BLaER1 treated with 17β-estradiol and CSF1 and Interleukin-3, amounts not matched to agents 10 nM and 100 nM (cell line): ENCODE measurements around the gene CKAP4.

ENCODE experiments used
- H3K27ac ChIP-seq, 11 experiments: shearing (Covaris generic); formaldehyde crosslinking; 2 replicates each; pipeline ENCODE4 v1.8.1; 2022
- H3K27me3 ChIP-seq, 11 experiments: shearing (Covaris generic); formaldehyde crosslinking; 2 replicates each; pipeline ENCODE4 v1.8.1; 2022
- H3K36me3 ChIP-seq, 11 experiments: shearing (Covaris generic); formaldehyde crosslinking; 2 replicates each; pipeline ENCODE4 v1.8.1; 2022
- H3K4me1 ChIP-seq, 10 experiments: shearing (Covaris generic); formaldehyde crosslinking; 2 replicates each; pipeline ENCODE4 v1.8.1; 2022
- H3K4me2 ChIP-seq, 11 experiments: shearing (Covaris generic); formaldehyde crosslinking; 2 replicates each; pipeline ENCODE4 v1.8.1; 2022
- H3K4me3 ChIP-seq, 10 experiments: shearing (Covaris generic); formaldehyde crosslinking; 2 replicates each; pipeline ENCODE4 v1.8.1; 2022
- H3K9ac ChIP-seq, 11 experiments: shearing (Covaris generic); formaldehyde crosslinking; 2 replicates each; pipeline ENCODE4 v1.8.1; 2022
- H3K9me3 ChIP-seq, 11 experiments: shearing (Covaris generic); formaldehyde crosslinking; replicated peaks in 1 of 11; 2 replicates each; pipeline ENCODE4 v1.8.1; 2022
- H4K20me1 ChIP-seq, 11 experiments: shearing (Covaris generic); formaldehyde crosslinking; 2 replicates each; pipeline ENCODE4 v1.8.1; 2022
- Cebpa-rat ChIP-seq, 11 experiments: shearing (Covaris generic); IDR thresholded peaks; 2 replicates each; pipeline ENCODE4 v1.8.1; 2022

The CKAP4 gene

DNA sequence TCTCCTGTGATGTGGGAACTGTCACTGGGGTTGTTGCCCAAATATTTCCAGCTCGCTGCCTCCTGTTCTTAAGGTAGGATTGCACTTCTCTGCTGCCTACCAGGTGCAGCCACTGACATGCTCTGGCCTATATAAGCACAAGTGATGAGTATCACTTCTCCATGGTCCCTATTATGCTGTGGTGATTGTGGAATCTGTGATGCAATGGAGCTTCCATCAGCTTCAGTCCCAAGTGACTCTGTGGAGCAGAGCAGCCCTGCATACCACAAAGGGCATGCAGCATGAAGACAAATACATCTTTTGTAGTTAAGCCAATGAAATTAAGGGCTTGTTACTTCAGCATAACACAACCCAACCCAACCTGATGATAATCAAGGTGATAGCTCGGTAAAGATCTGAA is 43.5 kb downstream of the CKAP4 start:
- Histone ChIP-seq H3K4me1 (peaks cover 0 to 8% (median 0%) of the 10 kb centered on the region in 10 experiments; a peak in 5 of 20 replicates), H3K4me2 (peak overlapping the region in 5 of 11 experiments; percentile 3 to 20 (median 9); a peak in 4 of 22 replicates), H3K4me3 (no peak overlapping the region), H3K27me3 (no peaks in the 10 kb centered on the region), H3K9me3 (peaks cover 0 to 20% (median 0%) of the 10 kb centered on the region in 11 experiments; a peak in 8 of 22 replicates), H3K27ac (peak overlapping the region in 1 of 11 experiments; percentile 30; a peak in 2 of 22 replicates), H3K36me3 (no peaks in the 10 kb centered on the region), H4K20me1 (no peaks in the 10 kb centered on the region), H3K9ac (no peak overlapping the region)
- TF ChIP-seq Cebpa-rat (IDR thresholded peaks at IDR 0.05) = peak in 3 of 11 experiments; percentile 45 to 65 (median 56); a peak in 5 of 22 replicates

DNA sequence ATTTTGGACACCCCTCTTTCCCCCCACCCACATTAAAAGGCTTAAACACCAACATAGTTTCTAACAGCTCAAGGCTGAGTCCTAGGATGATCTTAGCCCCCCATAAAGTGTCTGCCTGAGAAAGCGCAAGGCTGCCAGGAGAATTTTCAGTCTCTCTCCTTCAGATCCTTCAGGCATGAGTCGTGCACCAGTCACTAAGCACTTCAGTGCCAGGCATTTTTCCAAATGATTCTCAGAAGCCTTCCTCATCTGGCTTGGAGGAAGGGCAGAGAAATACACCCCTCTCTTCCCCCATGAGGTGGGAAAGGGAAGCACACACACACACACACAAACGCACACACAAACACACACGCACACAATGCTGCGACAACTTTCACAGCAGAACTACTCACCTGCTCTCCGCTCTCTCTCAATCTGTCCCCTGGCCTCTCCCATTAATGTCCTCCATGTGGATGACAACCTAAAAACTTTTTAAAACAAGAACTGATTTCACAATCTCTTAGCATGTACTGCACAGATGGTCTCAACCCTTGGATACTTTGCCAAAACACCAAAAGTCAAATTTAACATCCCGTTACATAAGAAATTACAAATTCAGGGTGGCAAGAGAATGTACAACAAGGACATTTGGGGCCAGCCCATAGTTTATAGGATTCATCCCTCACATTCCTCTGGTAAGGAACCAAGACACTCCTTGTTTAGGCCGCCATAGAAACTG is 49.8 kb downstream of the CKAP4 start:
- no peaks in the 10 kb centered on the region for H3K27me3 ChIP-seq
- no peaks in the 10 kb centered on the region for H3K36me3 ChIP-seq
- TF ChIP-seq Cebpa-rat (IDR thresholded peaks at IDR 0.05) = no peak

DNA sequence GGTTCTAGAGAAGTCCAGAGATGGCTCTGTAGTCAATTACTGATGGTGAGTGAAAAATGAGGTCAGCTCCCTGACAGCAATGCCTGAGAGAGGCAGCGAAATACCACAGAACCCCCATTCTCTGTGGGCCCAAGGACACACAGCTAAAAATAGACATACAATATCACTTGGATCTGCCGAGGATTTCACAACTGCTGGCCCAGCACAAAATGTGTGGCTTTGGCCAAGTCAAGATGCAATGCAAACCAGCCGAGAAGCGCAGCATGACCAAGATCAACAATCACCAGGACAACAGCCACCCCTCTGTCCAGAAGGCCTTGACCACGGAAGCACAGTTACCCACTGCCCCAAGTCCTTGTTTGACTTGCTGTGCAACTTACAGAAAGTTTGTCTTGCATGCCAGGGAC is 52.2 kb downstream of the CKAP4 start:
- H3K4me2 ChIP-seq = peak overlapping the region; percentile 0 to 65 (median 41); a peak in 18 of 22 replicates
- no peaks in the 10 kb centered on the region for H4K20me1 ChIP-seq
- H3K9ac ChIP-seq = peak overlapping the region in 2 of 11 experiments; percentile 2; a peak in 2 of 22 replicates
- H3K4me3 ChIP-seq = no peak overlapping the region
- H3K4me1 ChIP-seq = peaks cover 5 to 36% (median 10%) of the 10 kb centered on the region in 10 experiments; a peak in 15 of 20 replicates
- H3K9me3 ChIP-seq = no peaks in the 10 kb centered on the region
- peak overlapping the region in 3 of 11 experiments; percentile 21 to 54 (median 48); a peak in 6 of 22 replicates for H3K27ac ChIP-seq
- no peaks in the 10 kb centered on the region for H3K27me3 ChIP-seq
- TF ChIP-seq Cebpa-rat (IDR thresholded peaks at IDR 0.05) = peak in 3 of 11 experiments; percentile 19 to 59 (median 55); a peak in 4 of 22 replicates
- H3K36me3 ChIP-seq = no peaks in the 10 kb centered on the region

More for the DNA sequence above, 49.8 kb downstream of the CKAP4 start:
- no peaks in the 10 kb centered on the region for H3K9me3 ChIP-seq
- no peak overlapping the region for H3K27ac ChIP-seq
- no peaks in the 10 kb centered on the region for H4K20me1 ChIP-seq
- no peak overlapping the region for H3K9ac ChIP-seq
- no peak overlapping the region for H3K4me3 ChIP-seq
- peaks cover 5 to 36% (median 10%) of the 10 kb centered on the region in 10 experiments; a peak in 15 of 20 replicates for H3K4me1 ChIP-seq
- no peak overlapping the region for H3K4me2 ChIP-seq

DNA sequence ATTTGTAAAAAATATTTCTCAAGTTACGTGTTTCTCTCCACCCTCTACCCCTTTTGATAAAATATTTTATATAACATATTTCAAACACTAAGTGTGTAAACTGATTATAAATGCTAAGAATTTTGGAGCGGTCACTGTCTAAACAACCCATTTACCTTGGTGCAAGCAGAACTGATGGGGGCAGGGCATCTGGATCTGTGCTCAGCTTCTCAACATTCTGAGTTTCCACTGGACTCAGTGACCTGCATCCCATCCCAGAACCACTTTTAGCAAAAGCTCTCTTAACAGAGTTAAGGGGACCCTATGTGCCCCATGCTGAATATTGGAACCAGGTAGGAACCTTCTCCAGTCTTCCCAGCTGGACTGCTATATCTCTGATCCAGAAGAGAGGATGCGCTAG is 53.5 kb downstream of the CKAP4 start:
- H4K20me1 ChIP-seq = no peaks in the 10 kb centered on the region
- peak overlapping the region in 5 of 11 experiments; percentile 41 to 65 (median 58); a peak in 5 of 22 replicates for H3K4me2 ChIP-seq
- no peak for TF ChIP-seq Cebpa-rat (IDR thresholded peaks at IDR 0.05)
- no peaks in the 10 kb centered on the region for H3K27me3 ChIP-seq
- peaks cover 5 to 36% (median 10%) of the 10 kb centered on the region in 10 experiments; a peak in 15 of 20 replicates for H3K4me1 ChIP-seq
- H3K36me3 ChIP-seq = no peaks in the 10 kb centered on the region
- H3K27ac ChIP-seq = peak overlapping the region in 1 of 11 experiments; percentile 7; a peak in 1 of 22 replicates
- no peaks in the 10 kb centered on the region for H3K9me3 ChIP-seq
- no peak overlapping the region for H3K9ac ChIP-seq
- H3K4me3 ChIP-seq = no peak overlapping the region

DNA sequence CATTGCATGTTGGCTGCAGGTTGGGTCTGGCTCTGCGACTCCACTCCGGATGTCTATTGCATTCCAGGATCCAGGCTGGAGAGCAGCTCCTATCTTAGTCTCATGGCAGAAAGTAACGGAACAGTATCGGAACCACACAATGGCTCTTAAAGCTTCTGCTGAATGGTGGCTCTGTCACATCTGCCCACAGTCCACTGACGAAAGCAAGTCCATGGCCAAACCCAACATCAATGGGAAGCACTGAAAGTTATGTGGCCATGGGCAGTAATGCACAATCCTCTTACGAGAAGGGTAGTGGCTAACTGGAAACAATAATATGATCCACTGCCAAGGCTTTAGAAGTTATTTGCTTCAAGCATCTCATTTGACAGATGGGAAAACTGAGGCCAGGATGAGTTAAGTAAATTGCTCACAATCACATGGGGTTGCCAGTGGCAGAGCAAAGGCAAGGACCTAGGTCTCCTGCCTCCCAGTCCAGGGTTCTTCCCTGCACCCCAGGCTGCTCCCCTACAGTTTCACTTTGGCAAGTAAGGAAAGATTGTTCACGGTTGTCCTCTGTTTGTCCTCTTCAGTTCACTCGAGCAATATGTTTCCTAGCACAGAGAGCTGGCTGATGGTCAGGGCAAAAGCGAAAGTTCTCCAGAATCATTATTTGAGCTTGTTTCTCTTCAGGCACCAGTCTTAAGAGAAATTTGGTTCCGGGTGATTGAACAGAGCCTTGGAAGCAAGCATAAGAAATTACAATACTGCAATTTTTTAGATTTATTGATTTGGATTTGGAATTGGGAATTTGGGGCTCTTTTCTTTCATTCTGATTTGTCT is 54.2 kb downstream of the CKAP4 start:
- Histone ChIP-seq H4K20me1 (no peaks in the 10 kb centered on the region), H3K36me3 (no peaks in the 10 kb centered on the region), H3K4me3 (no peak overlapping the region), H3K4me1 (peaks cover 5 to 36% (median 10%) of the 10 kb centered on the region in 10 experiments; a peak in 15 of 20 replicates), H3K9me3 (no peaks in the 10 kb centered on the region), H3K27ac (no peak overlapping the region), H3K9ac (no peak overlapping the region), H3K4me2 (peak overlapping the region in 1 of 11 experiments; percentile 30; a peak in 1 of 22 replicates), H3K27me3 (no peaks in the 10 kb centered on the region)
- no peak for TF ChIP-seq Cebpa-rat (IDR thresholded peaks at IDR 0.05)

DNA sequence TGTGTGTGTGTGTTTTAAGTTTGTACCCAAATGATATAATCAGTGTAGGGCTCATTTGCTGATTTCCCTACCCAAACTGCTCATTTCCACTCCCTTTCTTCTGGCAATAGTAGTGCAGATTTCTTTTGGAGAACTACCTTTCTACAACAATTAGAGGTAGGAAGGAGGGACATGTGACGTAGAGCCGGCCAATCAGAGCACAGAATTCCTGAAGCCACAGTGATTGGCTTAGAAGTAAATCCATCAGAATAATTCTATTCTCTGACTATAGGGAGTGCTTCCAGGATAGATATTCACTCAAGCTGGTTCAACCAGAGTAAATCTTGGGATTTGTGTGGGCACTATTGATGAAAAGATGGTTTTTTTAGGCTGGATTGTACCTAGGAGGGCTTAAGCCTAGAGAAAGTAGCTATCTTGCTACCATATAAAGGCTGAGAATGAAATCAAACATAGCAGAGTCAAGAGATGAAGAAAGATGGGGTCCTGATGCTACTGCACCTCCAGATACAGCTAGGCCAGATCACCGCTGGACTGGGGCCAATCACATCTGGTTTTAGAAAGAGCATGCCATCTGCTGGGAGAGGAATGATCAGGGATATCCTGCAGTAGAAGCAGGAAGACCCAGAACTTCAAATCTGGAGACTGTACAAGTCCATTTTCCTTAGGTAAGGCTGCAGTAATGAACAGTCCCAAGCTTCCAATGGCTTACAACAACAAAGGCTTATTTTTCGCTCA is 55.0 kb downstream of the CKAP4 start:
- no peaks in the 10 kb centered on the region for H3K27me3 ChIP-seq
- H3K9ac ChIP-seq = no peak overlapping the region
- no peak for TF ChIP-seq Cebpa-rat (IDR thresholded peaks at IDR 0.05)
- H3K4me2 ChIP-seq = no peak overlapping the region
- H3K27ac ChIP-seq = no peak overlapping the region
- no peaks in the 10 kb centered on the region for H3K36me3 ChIP-seq
- no peaks in the 10 kb centered on the region for H4K20me1 ChIP-seq
- no peaks in the 10 kb centered on the region for H3K9me3 ChIP-seq
- H3K4me1 ChIP-seq = peaks cover 5 to 36% (median 10%) of the 10 kb centered on the region in 10 experiments; a peak in 15 of 20 replicates
- no peak overlapping the region for H3K4me3 ChIP-seq

DNA sequence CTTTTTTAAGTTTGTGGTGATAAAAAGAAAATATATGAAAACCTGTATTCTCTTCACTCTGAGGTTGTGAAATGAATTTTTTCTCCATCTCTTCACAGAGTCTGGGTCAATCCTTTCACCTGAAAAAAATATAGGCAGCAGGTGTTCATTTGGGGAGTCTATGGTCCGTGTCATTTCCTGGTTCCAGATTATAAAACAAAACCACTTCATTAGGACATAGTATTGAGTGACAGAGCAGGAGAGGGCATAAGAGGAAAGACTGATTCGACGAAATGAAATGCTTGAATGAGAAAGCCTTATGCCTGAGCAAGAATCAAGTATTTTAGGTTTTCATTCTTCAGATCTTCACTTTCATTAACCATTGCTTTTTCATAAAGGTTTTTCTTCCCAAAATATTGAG is 57.2 kb downstream of the CKAP4 start:
- H3K36me3 ChIP-seq = no peaks in the 10 kb centered on the region
- TF ChIP-seq Cebpa-rat (IDR thresholded peaks at IDR 0.05) = no peak

DNA sequence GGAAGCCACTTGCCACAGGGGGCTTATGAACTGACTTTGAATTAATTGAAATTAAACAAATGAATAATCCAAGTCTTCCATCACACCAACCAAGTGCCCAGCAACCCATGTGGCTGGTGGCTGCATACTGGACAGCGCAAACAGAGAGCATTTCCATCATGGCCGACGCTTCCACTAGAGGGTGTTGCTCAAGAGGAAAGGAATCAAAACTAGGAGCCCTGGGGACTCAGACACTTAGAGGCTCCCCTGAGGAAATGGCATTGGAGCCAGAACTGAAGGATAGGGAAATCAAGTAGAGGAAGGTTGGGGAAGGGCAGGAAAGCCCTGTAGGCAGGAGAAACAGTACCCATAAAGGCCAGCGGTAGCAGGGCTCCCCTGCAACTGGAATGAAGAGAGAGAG is 58.5 kb downstream of the CKAP4 start:
- Histone ChIP-seq H3K9me3 (no peaks in the 10 kb centered on the region), H3K4me3 (no peak overlapping the region), H4K20me1 (no peaks in the 10 kb centered on the region), H3K4me1 (peaks cover 0 to 11% (median 0%) of the 10 kb centered on the region in 10 experiments; a peak in 8 of 20 replicates), H3K4me2 (no peak overlapping the region), H3K27ac (no peak overlapping the region), H3K9ac (no peak overlapping the region), H3K27me3 (no peaks in the 10 kb centered on the region), H3K36me3 (no peaks in the 10 kb centered on the region)
- no peak for TF ChIP-seq Cebpa-rat (IDR thresholded peaks at IDR 0.05)

More for the DNA sequence above, 57.2 kb downstream of the CKAP4 start:
- Histone ChIP-seq H3K27ac (no peak overlapping the region), H3K9me3 (no peaks in the 10 kb centered on the region), H3K4me3 (no peak overlapping the region), H4K20me1 (no peaks in the 10 kb centered on the region), H3K4me2 (no peak overlapping the region), H3K9ac (no peak overlapping the region), H3K27me3 (no peaks in the 10 kb centered on the region), H3K4me1 (peaks cover 3 to 24% (median 6%) of the 10 kb centered on the region in 10 experiments; a peak in 15 of 20 replicates)
